PC-9 (cell line): Measurements from ENCODE around the gene RUSC1. TPM values are rescaled to one million over a fixed set of nuclear protein-coding genes. Genes with fewer than 3 reads are reported as not detected.

ENCODE experiments used
- BruUV-seq: library from RNA; stranded (reverse); fragments of 400-500 nt; replicated peaks from 2 replicates; lab custom pipeline; 2021; lab: Mats Ljungman, UMichigan
- CTCF ChIA-PET: fragments of 300-600 bp; sonication (Branson Sonifier 250); formaldehyde crosslinking; loops from one replicate; lab custom pipeline; 2022; ENCODE audit warnings: antibody characterized with exemption; lab: Charles Lee
- POLR2A ChIA-PET: fragments of 300-600 bp; sonication (Branson Sonifier 250); formaldehyde crosslinking; loops from one replicate; lab custom pipeline; 2022; ENCODE audit warnings: antibody characterized with exemption; ENCODE audit not compliant: unreplicated experiment; lab: Charles Lee
- DNase-seq, 2 experiments: peaks; one replicate each; pipeline versions ENCODE4 v3.0.0 to v3.0.0-alpha.2; 2015 to 2022; ENCODE audit warnings: mixed read lengths in 1 of 2
- H2AFZ ChIP-seq: fragments of 200-600 bp; sonication (generic); 2 replicates; pipeline ENCODE4 v1.8.1; 2017; ENCODE audit warnings: antibody characterized with exemption
- H3F3A ChIP-seq: fragments of 200-600 bp; sonication (generic); 2 replicates; pipeline ENCODE4 v1.8.1; 2017; ENCODE audit warnings: antibody characterized with exemption, mild to moderate bottlenecking, low read depth; ENCODE audit not compliant: insufficient read depth
- H3K27ac ChIP-seq: fragments of 200-600 bp; sonication (generic); 2 replicates; pipeline ENCODE4 v1.6.1; 2016; ENCODE audit warnings: mixed run types
- H3K27me3 ChIP-seq: fragments of 200-600 bp; sonication (generic); 2 replicates; pipeline ENCODE4 v1.6.1; 2016; ENCODE audit warnings: low read depth, mixed run types; ENCODE audit not compliant: insufficient read depth
- H3K36me3 ChIP-seq: fragments of 200-600 bp; sonication (generic); 2 replicates; pipeline ENCODE4 v1.6.1; 2016; ENCODE audit warnings: low read depth, mixed run types
- H3K4me1 ChIP-seq: fragments of 200-600 bp; sonication (generic); replicated peaks from 2 replicates; pipeline ENCODE4 v1.6.1; 2016; ENCODE audit warnings: mixed run types; ENCODE audit not compliant: insufficient read depth
- H3K4me2 ChIP-seq: fragments of 200-600 bp; sonication (generic); 2 replicates; pipeline ENCODE4 v1.6.1; 2017; ENCODE audit warnings: mixed run types
- H3K4me3 ChIP-seq: fragments of 200-600 bp; sonication (generic); 2 replicates; pipeline ENCODE4 v1.6.1; 2016; ENCODE audit warnings: mixed run types
- H3K79me2 ChIP-seq: fragments of 200-600 bp; sonication (generic); 2 replicates; pipeline ENCODE4 v1.6.1; 2017; ENCODE audit warnings: low read depth, mixed run types
- H3K9me2 ChIP-seq: fragments of 200-600 bp; sonication (generic); 2 replicates; pipeline ENCODE4 v1.8.1; 2017; ENCODE audit warnings: mild to moderate bottlenecking; ENCODE audit not compliant: insufficient read depth
- H3K9me3 ChIP-seq: fragments of 200-600 bp; sonication (generic); 2 replicates; pipeline ENCODE4 v1.8.1; 2016; ENCODE audit warnings: low read depth; ENCODE audit not compliant: insufficient read depth
- H4K20me1 ChIP-seq: fragments of 200-600 bp; sonication (generic); 2 replicates; pipeline ENCODE4 v1.8.1; 2017; ENCODE audit not compliant: insufficient read depth
- CTCF ChIP-seq: fragments of 200-600 bp; sonication (generic); conservative IDR thresholded peaks from 2 replicates; pipeline ENCODE4 v1.6.1; 2017; ENCODE audit warnings: mixed run types, antibody characterized with exemption, mild to moderate bottlenecking, moderate library complexity
- EZH2 ChIP-seq: fragments of 200-600 bp; sonication (generic); IDR thresholded peaks from 2 replicates; pipeline ENCODE4 v1.8.0; 2017; ENCODE audit warnings: antibody characterized with exemption, low read depth
- intact Hi-C: fragments of 100-400 bp; cut with micrococcal nuclease; formaldehyde crosslinking; loops from one replicate; pipeline ENCODE4 v1.10.0; 2022; ENCODE audit not compliant: unreplicated experiment
- total RNA-seq: library from RNA; stranded (reverse); gene quantifications from 2 replicates; pipeline ENCODE4 v1.2.3, GENCODE V29; 2021

Gene RUSC1
- total RNA-seq, 1 experiment from 2014 or later, result 43.4 TPM

GRCh38 chr1:155273343-155274245 is 47.1 kb upstream of the RUSC1 start, which contains the start of gene CLK2:
CLK2 (minus strand) TSS chr1:155273504; CDS start chr1:155270977, 2,527 bp downstream.
- POLR2A ChIA-PET, result interaction anchor here (0.5 to 0.8 kb wide), 4 partner anchors 35 to 1663 kb away, joined by 3 to 7 read pairs (median 4); partner anchors contain the start of gene FDPS
- peak within 1 kb of the TSS; percentile 90 for H3K4me2 ChIP-seq
- peaks cover 28% of the 10 kb centered on the region for H3K79me2 ChIP-seq
- H3F3A ChIP-seq, result peaks cover 53% of the 10 kb centered on the region
- peaks cover 16% of the 10 kb centered on the region for H3K4me1 ChIP-seq
- peak within 1 kb of the TSS; percentile 76 for H3K4me3 ChIP-seq
- peaks cover 15% of the 10 kb centered on the region for H3K36me3 ChIP-seq
- intact Hi-C loops, result loop anchor here (2.0 kb wide), 1 partner anchor 35 kb away; the partner anchor contains the start of gene FDPS
- CTCF ChIA-PET, result interaction anchor here (0.6 to 1.0 kb wide), 3 partner anchors 22 to 183 kb away, joined by 3 to 5 read pairs (median 5); no protein-coding TSS in a partner anchor
- DNase-seq, result peak; percentile 82 to 93
- TF ChIP-seq EZH2, result no peak
- no peak for TF ChIP-seq CTCF
- H3K27ac ChIP-seq, result peak within 1 kb of the TSS; percentile 62
- H4K20me1 ChIP-seq, result peaks cover 13% of the 10 kb centered on the region
- peak within 1 kb of the TSS; percentile 97 for H2AFZ ChIP-seq
- no peaks in the 10 kb centered on the region for H3K9me2 ChIP-seq
- no peaks in the 10 kb centered on the region for H3K27me3 ChIP-seq
- H3K9me3 ChIP-seq, result no peaks in the 10 kb centered on the region
- BruUV-seq, result no TSS peak

GRCh38 chr1:155277070-155277901 is 43.4 kb upstream of the RUSC1 start, which contains the start of gene HCN3:
HCN3 (plus strand) TSS chr1:155277463; CDS start chr1:155277591, 128 bp downstream.
- ChIA-PET POLR2A (interaction anchor here (0.6 to 0.9 kb wide), 2 partner anchors 18 to 46 kb away, joined by 3 to 4 read pairs; no protein-coding TSS in a partner anchor), CTCF (no interaction called here)
- no TSS peak for BruUV-seq
- no peaks in the 10 kb centered on the region for H3K9me2 ChIP-seq
- H3K9me3 ChIP-seq, result no peaks in the 10 kb centered on the region
- TF ChIP-seq CTCF (peak; percentile 68; the same call in 1 of the 2 replicates), EZH2 (no peak)
- peaks cover 8% of the 10 kb centered on the region for H3K79me2 ChIP-seq
- peaks cover 5% of the 10 kb centered on the region; the same call in 1 of the 2 replicates for H4K20me1 ChIP-seq
- no peaks in the 10 kb centered on the region for H3K27me3 ChIP-seq
- peak within 1 kb of the TSS; percentile 99 for H3K4me2 ChIP-seq
- intact Hi-C loops, result loop anchor here (2.0 kb wide), 1 partner anchor 46 kb away; no protein-coding TSS in a partner anchor
- H2AFZ ChIP-seq, result peak within 1 kb of the TSS; percentile 96
- H3F3A ChIP-seq, result peaks cover 47% of the 10 kb centered on the region
- H3K36me3 ChIP-seq, result no peaks in the 10 kb centered on the region
- H3K4me3 ChIP-seq, result peak within 1 kb of the TSS; percentile 96
- H3K27ac ChIP-seq, result no peak within 1 kb of the TSS
- peak; percentile 85 to 97 for DNase-seq
- peaks cover 13% of the 10 kb centered on the region for H3K4me1 ChIP-seq
